Activated gamma-delta T cell (primary cell): ENCODE measurements around the gene TP53RK.
"Not testable (repeated sequence)": the region's sequence is repeated elsewhere in the genome, so short reads cannot be mapped to it uniquely, and the experiment has no call there.

ENCODE experiments used
- DNase-seq: peaks from one replicate; lab custom pipeline; 2025; lab: John Stamatoyannopoulos, UW

Gene TP53RK

GRCh38 chr20:46683011-46683667 is 6.1 kb downstream of the TP53RK start:
- no peak for DNase-seq

- DNase-seq: no peak
Measured at GRCh38 chr20:46682063-46682821, 7.0 kb downstream of the TP53RK start.

DNA sequence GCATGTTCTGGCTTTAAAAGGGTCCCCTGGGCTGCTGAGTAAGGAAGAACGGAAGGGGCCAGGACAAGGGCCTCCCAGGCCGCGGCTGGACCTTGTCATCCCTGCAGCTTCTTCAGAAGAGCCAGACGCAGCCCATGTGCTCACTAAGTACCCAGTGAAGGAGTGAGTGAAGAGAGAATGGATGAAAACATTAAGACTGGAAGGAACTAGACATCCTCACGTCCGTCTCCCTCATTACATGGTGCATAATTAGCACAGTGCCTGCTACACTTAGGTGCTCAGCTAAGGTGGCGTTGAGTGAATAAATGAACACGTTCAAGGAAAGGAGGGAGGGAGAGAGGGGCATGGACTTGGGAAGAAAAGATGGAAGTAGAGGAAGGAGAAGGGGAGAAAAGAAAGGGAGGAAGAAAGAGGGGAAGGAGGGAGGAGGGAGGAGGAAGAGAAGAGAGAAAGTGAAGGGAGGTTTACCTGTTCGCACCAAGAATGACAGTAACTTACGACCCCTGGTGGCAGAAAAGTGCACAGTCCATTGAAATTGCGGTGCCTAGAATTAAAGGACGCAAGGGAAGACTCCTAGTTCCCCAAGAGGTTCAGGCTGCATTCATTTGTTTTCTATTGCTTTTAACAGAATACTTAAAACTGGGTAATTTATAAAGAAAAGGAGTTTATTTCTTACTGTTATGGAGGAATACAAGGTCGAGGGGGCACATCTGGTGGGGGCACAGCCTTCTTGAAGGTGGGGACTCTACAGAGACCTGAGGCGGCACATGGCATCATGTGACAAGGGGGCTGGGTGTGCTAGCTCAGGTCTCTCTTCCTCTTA is 8.0 kb downstream of the TP53RK start:
- no peak for DNase-seq

- DNase-seq: no peak
Measured at GRCh38 chr20:46680684-46681031, 8.6 kb downstream of the TP53RK start.

- DNase-seq: no peak
Measured at GRCh38 chr20:46678516-46678915, 10.7 kb downstream of the TP53RK start.

- DNase-seq: no peak
Measured at GRCh38 chr20:46677608-46678007, 11.6 kb downstream of the TP53RK start.

DNA sequence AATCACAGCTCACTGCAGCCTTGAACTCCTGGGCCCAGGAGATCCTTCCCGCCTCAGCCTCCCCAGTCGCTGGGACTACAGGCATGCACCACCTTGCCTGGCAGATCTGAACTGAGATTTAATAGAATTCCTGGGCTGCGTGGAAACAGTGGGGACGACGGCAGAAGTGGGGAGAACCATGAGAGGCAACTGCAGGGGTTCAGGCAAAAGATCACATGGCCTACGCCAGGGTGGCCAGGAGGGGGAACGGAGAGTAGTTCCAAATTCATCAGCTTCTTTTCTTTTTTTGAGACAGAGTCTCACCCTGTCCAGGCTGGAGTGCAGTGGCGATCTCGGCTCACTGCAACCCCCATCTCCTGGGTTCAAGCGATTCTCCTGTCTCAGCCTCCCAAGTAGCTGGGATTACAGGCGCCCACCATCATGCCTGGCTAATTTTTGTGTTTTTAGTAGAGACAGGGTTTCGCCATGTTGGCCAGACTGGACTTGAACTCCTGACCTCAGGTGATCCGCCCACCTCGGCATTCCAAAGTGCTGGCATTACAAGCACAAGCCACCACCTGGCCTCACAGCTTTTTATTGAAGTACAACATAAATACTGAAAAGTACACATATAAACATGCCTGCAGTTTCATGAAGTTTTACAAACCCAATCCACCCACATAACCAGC is 12.5 kb downstream of the TP53RK start:
- not testable (repeated sequence) for DNase-seq

DNA sequence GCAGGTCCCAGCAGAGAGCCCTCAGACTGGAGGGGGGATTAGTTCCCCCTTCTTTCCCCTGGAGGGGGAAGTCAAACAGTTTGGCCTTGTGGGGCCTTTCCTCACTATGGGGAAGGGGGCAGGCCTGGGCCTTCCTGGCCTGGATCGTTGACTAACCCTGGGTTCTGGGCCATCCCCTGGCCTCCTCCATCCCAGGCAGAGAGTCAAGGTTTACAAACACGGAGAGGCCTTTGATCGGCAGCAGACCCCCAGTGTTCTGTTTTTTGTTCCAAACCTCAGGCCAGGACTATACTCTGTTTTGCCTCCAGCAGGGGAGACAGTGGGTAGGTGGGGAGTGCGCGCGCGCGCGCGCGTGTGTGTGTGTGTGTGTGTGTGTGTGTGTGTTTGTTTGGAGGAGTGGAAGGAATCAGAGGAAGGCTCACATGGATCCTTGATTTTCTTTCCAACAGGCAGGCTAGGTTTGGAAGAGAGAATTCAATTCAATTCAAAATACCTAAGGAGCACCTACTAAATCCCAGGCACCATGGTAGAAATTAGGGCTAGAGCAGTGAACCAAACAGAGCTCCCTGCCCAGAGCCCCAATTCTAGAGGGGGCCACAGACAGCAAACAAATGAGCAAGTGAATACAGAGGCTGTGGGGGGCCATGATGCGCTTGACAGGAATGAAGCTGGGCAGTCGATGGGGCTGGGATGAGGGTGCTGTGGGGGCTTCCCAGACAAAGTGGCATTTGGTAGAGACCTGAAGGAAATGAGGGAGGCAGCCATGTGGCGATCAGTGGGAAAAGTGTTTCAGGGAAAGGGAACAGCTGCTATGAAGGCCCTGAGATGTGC is 14.8 kb downstream of the TP53RK start:
- no peak for DNase-seq

DNA sequence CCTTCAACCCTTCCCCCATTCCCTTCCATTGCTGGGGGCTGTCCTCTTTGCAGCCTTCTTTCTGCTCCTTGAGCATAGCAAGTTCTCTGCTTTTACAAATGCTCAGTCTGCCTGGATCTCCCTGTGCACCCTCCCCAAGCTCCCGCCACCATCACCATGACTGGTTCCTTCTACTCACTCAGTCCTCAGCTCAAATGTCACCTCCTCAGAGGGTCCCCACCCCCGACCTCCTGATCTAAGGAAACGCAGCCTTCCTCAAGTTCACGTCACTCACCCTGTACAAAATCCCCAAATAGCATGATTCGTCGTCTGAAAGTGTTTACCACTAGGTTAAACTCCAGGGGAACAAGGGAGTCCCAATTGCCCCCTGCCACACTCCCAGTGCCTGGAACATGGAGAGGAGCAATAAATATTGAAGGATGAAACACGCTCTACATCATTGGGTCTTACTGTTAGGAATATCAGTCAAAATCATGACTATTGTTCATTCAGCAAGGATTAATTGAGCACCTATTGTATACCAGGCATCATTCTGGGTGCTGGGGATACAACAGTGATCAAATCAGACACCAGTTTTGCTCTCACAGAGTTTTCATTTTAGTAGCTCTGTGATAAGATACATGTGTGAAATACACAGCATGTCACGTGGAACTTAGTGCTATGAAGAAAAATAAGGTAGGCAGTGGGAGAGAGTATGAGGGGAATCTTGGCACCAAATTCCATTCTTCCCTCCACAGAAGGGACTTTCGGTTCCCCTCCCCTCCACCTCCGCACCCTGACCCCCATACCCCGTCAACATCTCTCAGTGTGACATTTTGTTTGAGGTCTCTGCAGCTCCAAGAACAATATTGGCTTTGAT is 15.6 kb downstream of the TP53RK start:
- no peak for DNase-seq

DNA sequence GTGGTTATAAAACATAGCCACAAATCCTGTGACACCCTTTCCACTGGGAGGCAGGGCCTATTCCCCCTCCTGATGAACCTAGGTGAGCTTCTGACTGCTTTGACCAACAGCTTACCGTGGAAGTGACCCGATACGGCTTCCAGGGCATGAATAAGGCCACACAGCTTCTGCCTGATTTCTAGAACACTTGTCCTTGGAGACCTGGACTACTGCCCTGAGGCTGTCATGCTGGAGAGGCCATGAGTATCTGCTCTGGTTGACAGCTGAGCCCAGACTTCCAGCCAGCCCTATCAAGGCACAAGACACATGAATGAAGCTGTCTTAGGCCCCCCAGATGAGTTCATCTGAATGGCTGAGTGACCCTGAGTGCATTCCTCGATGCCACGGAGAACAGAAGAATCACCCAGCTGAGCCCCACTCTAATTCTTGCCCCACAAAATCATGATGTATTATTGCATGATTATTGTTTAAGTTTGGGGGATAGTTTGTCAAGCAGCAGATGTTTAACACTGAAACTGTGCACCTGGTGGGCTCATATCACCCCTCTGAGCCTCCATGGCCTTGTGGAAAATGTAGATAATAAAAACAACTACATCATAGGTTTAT is 16.6 kb downstream of the TP53RK start:
- no peak for DNase-seq

DNA sequence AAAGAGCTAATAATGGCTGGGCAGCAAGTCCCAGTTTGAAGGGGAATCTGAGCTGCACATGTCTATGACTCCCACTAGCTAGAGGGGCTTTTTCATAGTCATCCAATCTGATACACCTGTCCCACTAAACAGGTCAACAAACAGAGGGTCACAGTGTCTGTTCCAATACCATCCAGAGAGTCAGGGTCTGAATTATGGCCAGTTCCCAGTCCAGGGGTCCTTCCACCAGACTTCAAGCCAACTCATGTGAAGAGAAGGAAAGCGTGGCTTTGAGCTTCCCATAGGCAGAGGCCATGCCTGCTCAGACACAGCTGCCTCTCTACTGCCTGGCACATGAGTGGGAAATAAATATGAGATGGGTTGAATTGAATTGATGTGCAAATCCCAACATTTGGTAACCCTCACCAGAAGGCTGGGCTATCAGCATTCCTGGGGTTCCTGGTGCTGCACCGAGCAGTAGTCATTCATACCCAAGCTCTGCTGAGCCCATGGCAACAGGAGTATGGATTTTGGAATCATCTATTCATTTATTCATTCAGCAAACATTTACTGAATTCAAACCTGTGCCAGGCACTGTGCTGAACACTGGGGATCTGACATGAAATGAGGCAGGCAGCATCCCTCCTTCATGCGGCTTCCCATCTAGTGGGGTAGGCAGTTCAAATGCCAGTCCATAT is 17.2 kb downstream of the TP53RK start:
- DNase-seq: no peak

GRCh38 chr20:46670585-46671584 is 18.4 kb downstream of the TP53RK start:
- DNase-seq: no peak

GRCh38 chr20:46670228-46670584 is 19.0 kb downstream of the TP53RK start:
- no peak for DNase-seq

DNA sequence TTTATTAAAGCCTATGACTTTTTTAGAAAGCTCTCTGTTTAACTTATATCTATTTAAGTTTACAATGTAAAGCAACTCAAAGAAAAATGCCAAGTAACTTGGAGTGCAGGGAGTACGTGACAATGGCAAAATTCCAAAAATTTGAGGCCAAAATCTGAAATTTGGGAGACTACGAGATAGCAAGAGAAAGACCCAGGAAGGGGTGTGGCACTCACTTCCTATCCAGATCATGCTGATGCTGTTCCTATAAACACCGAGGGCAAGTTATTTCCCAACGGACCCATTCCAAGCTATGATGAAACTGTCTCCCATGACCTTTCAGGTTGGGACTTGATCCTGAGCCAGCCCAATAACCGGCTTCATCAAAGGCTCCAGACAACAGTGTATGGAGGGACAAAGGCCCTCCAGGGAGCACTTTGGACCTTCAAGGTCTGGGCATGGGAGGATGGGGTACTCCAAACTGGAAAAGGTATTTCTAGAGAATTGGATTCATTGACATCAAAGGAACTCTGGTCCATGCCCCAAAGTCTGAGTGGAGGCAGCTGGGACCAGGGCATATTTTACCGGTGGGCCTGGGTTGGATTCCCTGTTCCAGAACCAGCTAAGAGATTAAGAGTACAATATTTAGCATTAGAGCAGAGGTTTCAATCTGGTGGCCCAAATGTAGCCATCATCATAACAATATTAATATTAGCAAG is 22.3 kb downstream of the TP53RK start:
- no peak for DNase-seq

DNA sequence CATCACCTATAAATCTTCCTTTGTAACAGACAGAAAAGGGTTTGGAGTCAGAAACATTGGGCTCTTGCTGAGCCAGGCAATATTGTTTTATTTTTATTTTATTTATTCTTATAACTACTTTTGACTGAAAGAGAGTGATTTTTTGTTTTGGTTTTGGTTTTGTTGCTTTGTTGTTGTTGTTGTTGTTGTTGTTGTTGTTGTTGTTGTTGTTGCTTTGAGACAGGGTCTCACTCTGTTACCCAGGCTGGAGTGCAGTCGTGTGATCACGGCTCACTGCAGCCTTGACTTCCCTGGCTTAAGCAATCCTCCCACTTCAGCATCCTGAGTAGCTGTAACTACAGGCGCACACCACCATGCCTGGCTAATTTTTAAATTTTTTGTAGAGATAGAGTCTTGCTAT is 22.9 kb downstream of the TP53RK start:
- no peak for DNase-seq

DNA sequence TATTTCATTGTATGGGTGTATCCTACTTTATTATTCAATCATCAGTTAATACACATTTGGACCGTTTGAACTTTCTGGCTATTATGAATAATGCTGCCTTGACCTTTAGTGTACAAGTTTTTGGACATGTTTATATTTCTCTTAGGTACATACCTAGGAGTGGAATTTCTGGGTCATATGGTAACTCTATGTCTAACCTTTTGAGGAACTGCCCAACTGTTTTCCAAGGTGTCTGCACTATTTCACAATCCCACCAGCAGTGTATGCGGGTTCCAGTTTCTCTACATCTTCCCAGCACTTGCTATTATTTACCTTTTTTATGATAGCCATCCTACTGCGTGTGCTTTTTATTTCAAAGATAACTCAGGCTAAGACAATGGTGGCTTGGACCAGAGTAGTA is 23.6 kb downstream of the TP53RK start:
- DNase-seq: no peak

DNA sequence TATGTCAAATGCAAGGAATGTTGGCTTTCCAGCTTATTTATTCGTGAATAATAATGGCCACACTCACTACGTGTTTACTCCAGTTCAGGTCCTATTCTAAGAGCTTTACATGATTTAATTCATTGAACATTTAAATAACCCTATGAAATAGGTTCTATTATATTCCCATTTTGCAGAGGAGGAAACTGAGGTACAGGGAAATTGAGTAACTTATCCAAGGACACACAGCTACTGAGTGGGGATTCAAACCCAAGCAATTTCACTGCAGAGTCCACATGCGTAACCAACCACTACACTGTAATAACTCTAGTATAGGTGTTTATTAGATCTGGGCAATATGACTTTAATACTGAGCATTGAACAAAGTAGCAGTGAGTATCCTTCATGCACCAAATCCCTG is 25.7 kb downstream of the TP53RK start:
- DNase-seq: no peak

GRCh38 chr20:46661659-46662058 is 27.6 kb downstream of the TP53RK start:
- no peak for DNase-seq
